Prostate gland (tissue), 2 donors: Measurements from ENCODE around the gene PSTK.

ENCODE experiments used
- POLR2AphosphoS5 ChIP-seq: sonication (generic); formaldehyde crosslinking; IDR thresholded peaks from one replicate; pipeline ENCODE4 v1.6.1; 2017; ENCODE audit warnings: antibody characterized with exemption
- TF ChIP-seq, protein P1 (sequence below), 4 experiments: fragments of 200-600 bp in 2 of 4; fragments of 450-650 bp in 2 of 4; sonication (generic) in 2 of 4; IDR thresholded peaks; 1 replicate in 3 of 4; 2 replicates in 1 of 4; pipeline ENCODE4 v1.5.1; 2016 to 2019; ENCODE audit warnings: antibody characterized with exemption in 4 of 4, mild to moderate bottlenecking in 2 of 4, moderate library complexity in 2 of 4

GRCh38 chr10:122966879-122967278, 13.3 kb upstream of the PSTK start:
- TF ChIP-seq POLR2AphosphoS5, result no peak
- TF ChIP-seq, protein P1, sequence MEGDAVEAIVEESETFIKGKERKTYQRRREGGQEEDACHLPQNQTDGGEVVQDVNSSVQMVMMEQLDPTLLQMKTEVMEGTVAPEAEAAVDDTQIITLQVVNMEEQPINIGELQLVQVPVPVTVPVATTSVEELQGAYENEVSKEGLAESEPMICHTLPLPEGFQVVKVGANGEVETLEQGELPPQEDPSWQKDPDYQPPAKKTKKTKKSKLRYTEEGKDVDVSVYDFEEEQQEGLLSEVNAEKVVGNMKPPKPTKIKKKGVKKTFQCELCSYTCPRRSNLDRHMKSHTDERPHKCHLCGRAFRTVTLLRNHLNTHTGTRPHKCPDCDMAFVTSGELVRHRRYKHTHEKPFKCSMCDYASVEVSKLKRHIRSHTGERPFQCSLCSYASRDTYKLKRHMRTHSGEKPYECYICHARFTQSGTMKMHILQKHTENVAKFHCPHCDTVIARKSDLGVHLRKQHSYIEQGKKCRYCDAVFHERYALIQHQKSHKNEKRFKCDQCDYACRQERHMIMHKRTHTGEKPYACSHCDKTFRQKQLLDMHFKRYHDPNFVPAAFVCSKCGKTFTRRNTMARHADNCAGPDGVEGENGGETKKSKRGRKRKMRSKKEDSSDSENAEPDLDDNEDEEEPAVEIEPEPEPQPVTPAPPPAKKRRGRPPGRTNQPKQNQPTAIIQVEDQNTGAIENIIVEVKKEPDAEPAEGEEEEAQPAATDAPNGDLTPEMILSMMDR (IDR thresholded peaks at IDR 0.05), result no peak
